K562 (cell line): Measurements from ENCODE around the gene ST8SIA4. TPM values are rescaled to one million over a fixed set of nuclear protein-coding genes. Genes with fewer than 3 reads are reported as not detected.

Experiments used
- CAMTA2 ChIP-seq: fragments of 250-450 bp; sonication (Bioruptor Pico); conservative IDR thresholded peaks from 2 replicates; pipeline ENCODE4 v1.5.1; 2022
- CBFA2T3 ChIP-seq: fragments of 450-650 bp; IDR thresholded peaks from 2 replicates; pipeline ENCODE4 v1.6.1; 2017
- E2F5 ChIP-seq: sonication (generic); formaldehyde crosslinking; IDR thresholded peaks from 2 replicates; pipeline ENCODE4 v1.8.0; 2022; ENCODE audit warnings: mild to moderate bottlenecking, missing genetic modification reagents
- FOXO4 ChIP-seq: fragments of 450-650 bp; formaldehyde crosslinking; IDR thresholded peaks from 2 replicates; pipeline ENCODE4 v1.4.0; 2020; ENCODE audit warnings: mild to moderate bottlenecking, moderate library complexity
- HCFC1 ChIP-seq: IDR thresholded peaks from 2 replicates; pipeline ENCODE4 v1.6.1; 2012; ENCODE audit warnings: low read depth, low read length, improper control_type of control experiment
- PCBP2 ChIP-seq: fragments of 200-400 bp; formaldehyde crosslinking; IDR thresholded peaks from 2 replicates; pipeline ENCODE4 v1.6.1; 2018; ENCODE audit warnings: low read length, low read depth, mild to moderate bottlenecking, moderate library complexity; ENCODE audit not compliant: poor library complexity, severe bottlenecking
- TCF7 ChIP-seq: sonication (generic); IDR thresholded peaks from 2 replicates; pipeline ENCODE4 v1.6.1; 2016; ENCODE audit warnings: antibody characterized with exemption, borderline replicate concordance
- WHSC1 ChIP-seq: IDR thresholded peaks from one replicate; pipeline ENCODE4 v1.6.1; 2012; ENCODE audit warnings: low read length, control low read depth, inconsistent platforms
- ZNF695 ChIP-seq: fragments of 450-650 bp; formaldehyde crosslinking; IDR thresholded peaks from 2 replicates; pipeline ENCODE4 v1.4.0; 2020; ENCODE audit warnings: mild to moderate bottlenecking, moderate library complexity
- polyA plus RNA-seq, 8 experiments: library from polyadenylated mRNA; depleted of rRNA in 4 of 8; stranded (reverse) in 5 of 8; unstranded in 3 of 8; fragments of >200 nt; fragmentation: Nextera tagmentation in 2 of 8; fragmentation: Illumina TruSeq in 1 of 8; extraction: Ambion mirVana in 2 of 8; extraction: Trizol in 1 of 8; gene quantifications; 2 replicates each; pipeline versions ENCODE4 v1.2.1 to v1.2.3, GENCODE V29; 2011 to 2014; ENCODE audit warnings: inconsistent platforms in 1 of 8, missing spikeins in 1 of 8
- total RNA-seq, 7 experiments: library from RNA; depleted of rRNA in 6 of 7; stranded (reverse); fragments of >200 nt in 6 of 7; fragmentation: Illumina TruSeq in 2 of 7; extraction: Trizol in 2 of 7; gene quantifications; 2 replicates each; pipeline versions ENCODE4 v1.2.1 to v1.2.3, GENCODE V29; 2011 to 2021; ENCODE audit warnings: low replicate concordance in 1 of 7
- TF ChIP-seq, protein P1 (sequence below): fragments of 450-650 bp; IDR thresholded peaks from 2 replicates; pipeline ENCODE4 v1.6.1; 2018; ENCODE audit not compliant: partially characterized antibody
- TF ChIP-seq, protein P2 (sequence below): fragments of 250-450 bp; sonication (Bioruptor Pico); IDR thresholded peaks from 2 replicates; pipeline ENCODE4 v1.5.0; 2022; ENCODE audit warnings: mild to moderate bottlenecking

The ST8SIA4 gene
- total and polyA plus RNA-seq, 9 of the 15 experiments (the other 6 are each of a cell fraction or from before 2014, with no cell fraction given) = 0.22 to 2.0 (median 0.54) TPM

- TF ChIP-seq, protein P1, sequence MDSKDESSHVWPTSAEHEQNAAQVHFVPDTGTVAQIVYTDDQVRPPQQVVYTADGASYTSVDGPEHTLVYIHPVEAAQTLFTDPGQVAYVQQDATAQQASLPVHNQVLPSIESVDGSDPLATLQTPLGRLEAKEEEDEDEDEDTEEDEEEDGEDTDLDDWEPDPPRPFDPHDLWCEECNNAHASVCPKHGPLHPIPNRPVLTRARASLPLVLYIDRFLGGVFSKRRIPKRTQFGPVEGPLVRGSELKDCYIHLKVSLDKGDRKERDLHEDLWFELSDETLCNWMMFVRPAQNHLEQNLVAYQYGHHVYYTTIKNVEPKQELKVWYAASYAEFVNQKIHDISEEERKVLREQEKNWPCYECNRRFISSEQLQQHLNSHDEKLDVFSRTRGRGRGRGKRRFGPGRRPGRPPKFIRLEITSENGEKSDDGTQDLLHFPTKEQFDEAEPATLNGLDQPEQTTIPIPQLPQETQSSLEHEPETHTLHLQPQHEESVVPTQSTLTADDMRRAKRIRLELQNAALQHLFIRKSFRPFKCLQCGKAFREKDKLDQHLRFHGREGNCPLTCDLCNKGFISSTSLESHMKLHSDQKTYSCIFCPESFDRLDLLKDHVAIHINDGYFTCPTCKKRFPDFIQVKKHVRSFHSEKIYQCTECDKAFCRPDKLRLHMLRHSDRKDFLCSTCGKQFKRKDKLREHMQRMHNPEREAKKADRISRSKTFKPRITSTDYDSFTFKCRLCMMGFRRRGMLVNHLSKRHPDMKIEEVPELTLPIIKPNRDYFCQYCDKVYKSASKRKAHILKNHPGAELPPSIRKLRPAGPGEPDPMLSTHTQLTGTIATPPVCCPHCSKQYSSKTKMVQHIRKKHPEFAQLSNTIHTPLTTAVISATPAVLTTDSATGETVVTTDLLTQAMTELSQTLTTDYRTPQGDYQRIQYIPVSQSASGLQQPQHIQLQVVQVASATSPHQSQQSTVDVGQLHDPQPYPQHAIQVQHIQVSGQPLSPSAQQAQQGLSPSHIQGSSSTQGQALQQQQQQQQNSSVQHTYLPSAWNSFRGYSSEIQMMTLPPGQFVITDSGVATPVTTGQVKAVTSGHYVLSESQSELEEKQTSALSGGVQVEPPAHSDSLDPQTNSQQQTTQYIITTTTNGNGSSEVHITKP = no peak
- TF ChIP-seq WHSC1 (no peak), ZNF695 (no peak), CBFA2T3 (no peak), E2F5 (no peak), TCF7 (no peak), CAMTA2 (CRISPR knock-in tag) (no peak), HCFC1 (no peak), FOXO4 (CRISPR knock-in tag) (no peak), PCBP2 (no peak)
- TF ChIP-seq, protein P2, sequence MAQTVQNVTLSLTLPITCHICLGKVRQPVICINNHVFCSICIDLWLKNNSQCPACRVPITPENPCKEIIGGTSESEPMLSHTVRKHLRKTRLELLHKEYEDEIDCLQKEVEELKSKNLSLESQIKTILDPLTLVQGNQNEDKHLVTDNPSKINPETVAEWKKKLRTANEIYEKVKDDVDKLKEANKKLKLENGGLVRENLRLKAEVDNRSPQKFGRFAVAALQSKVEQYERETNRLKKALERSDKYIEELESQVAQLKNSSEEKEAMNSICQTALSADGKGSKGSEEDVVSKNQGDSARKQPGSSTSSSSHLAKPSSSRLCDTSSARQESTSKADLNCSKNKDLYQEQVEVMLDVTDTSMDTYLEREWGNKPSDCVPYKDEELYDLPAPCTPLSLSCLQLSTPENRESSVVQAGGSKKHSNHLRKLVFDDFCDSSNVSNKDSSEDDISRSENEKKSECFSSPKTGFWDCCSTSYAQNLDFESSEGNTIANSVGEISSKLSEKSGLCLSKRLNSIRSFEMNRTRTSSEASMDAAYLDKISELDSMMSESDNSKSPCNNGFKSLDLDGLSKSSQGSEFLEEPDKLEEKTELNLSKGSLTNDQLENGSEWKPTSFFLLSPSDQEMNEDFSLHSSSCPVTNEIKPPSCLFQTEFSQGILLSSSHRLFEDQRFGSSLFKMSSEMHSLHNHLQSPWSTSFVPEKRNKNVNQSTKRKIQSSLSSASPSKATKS = no peak
These were observed 25.8 kb downstream of the ST8SIA4 start (continued) for GRCh38 chr5:100877274-100877673.
